22Rv1 (cell line): ENCODE results near the gene TAOK3.
A peak's percentile ranks its signal among the peaks of the same experiment; 100 is the strongest.

ENCODE experiments used
- H3K27ac ChIP-seq: fragments of 450-650 bp; 2 replicates; pipeline ENCODE4 v1.5.1; 2017
- ZFX ChIP-seq: fragments of 450-650 bp; IDR thresholded peaks from 2 replicates; pipeline ENCODE4 v1.6.1; 2017; ENCODE audit warnings: antibody characterized with exemption, borderline replicate concordance
- TF ChIP-seq, protein P1 (sequence below): fragments of 450-650 bp; IDR thresholded peaks from 2 replicates; pipeline ENCODE4 v1.5.1; 2017; ENCODE audit warnings: mild to moderate bottlenecking

The TAOK3 gene

DNA sequence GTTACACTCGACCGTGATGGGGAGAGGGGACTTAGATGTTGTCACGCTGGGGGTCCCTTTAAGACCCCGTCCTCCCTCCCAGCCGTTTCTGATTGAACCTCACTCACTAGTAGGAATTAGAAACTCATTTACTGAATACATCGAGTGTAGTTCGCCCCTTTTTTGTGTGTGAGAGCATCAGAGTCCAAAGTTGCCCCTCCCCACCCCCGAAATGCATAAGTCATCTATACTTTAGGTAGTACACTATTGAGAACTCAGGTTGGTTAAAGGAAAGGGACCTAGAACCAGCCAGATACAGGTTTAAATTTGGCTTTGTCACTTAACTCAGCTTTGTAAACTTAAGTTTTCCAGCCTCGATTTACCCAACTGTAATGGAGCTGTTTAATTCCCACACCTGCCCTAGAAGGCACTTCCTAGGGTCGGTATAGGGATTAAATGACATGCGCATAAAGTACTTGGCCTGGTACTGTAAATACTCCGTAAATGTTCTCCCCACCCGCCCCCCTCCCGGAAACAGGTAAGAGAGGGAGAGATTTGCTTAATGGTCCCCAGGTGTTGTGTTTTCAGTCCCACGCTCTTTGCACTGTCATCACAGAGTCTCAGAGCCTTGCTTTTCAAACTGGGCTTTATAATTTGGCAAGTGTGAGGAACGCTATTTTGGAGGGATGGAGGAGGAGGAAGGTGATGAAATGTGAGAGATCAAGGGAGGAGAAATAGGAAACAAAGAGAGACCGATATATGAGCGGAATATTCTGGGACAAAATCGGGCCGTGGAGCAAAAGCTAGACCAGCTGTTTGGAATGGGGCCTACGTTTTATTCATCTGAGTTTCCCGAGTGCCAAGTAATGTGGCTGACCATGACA is 4.5 kb upstream of the TAOK3 start:
- TF ChIP-seq, protein P1, sequence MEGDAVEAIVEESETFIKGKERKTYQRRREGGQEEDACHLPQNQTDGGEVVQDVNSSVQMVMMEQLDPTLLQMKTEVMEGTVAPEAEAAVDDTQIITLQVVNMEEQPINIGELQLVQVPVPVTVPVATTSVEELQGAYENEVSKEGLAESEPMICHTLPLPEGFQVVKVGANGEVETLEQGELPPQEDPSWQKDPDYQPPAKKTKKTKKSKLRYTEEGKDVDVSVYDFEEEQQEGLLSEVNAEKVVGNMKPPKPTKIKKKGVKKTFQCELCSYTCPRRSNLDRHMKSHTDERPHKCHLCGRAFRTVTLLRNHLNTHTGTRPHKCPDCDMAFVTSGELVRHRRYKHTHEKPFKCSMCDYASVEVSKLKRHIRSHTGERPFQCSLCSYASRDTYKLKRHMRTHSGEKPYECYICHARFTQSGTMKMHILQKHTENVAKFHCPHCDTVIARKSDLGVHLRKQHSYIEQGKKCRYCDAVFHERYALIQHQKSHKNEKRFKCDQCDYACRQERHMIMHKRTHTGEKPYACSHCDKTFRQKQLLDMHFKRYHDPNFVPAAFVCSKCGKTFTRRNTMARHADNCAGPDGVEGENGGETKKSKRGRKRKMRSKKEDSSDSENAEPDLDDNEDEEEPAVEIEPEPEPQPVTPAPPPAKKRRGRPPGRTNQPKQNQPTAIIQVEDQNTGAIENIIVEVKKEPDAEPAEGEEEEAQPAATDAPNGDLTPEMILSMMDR: no peak
- no peak for TF ChIP-seq ZFX
- peak overlapping the region; percentile 95 for H3K27ac ChIP-seq

DNA sequence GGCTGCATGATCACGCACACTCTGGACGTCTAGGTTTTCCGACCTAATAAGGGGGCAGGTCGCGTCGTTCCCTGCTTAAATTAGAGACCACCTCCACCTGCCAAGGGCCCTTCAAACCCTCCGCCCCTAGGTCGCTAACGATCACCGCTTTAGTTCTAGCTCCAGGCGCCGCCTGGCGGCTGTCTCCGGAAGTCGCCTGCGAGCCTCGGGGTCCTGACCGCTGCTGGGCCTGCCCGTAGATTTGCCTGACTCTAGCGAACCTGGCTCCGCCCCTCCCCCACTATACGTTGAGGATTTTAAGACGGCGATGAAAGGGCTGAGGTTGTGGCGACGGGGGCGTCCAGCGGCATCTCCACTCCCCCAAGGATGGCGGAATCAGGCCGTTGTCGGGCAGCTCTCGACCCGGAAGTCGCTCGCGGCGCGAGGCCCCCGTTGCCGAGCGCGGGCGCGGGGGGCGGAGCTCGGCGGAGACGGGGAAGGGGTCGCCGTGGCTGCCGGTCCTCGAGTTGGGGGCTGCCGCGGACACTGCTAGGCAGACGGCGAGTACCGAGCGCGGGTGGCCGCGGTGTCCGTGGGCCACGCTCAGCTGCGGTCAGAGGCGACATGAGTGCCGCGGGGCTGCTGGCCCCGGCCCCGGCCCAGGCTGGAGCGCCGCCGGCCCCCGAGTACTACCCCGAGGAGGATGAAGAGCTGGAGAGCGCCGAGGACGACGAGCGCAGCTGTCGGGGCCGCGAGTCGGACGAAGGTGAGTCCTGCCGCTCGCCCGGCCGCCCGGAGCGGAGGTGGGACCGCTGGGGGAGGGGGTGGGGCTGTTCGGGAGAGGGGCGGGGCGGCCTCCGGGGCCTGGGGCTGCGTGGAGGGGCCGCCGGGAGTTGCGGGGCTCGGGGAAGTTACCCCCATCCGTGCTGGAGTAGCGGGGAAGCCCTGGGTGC is 3.6 kb upstream of the TAOK3 start, which contains the start of gene SUDS3:
Gene SUDS3, plus strand, starts transcription at position 467 of the 932 bp plus-strand sequence. Its CDS starts 137 bp downstream, at position 604.
- no peak for TF ChIP-seq ZFX
- TF ChIP-seq, protein P1: peak; percentile 99
- H3K27ac ChIP-seq: peak within 1 kb of the TSS; percentile 95

DNA sequence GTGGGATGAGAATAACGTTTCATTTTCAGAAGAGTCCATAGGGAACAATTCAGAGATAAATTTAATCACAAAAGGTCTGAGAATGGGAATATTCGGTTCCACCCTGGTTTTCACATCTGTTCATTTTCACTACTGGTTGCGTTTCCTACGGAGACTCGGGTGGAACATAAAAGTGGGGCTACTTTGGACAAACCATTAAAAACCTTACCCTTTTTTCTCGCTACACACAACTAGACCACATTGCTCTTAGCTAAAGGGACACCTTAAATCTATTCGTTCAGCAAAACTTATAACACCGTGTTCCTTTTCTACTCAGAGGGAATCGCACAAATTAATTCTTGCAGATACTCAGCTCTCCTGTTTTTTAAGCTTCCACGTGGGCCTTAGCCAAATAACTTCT is 2.6 kb upstream of the TAOK3 start:
- peak overlapping the region; percentile 95 for H3K27ac ChIP-seq

DNA sequence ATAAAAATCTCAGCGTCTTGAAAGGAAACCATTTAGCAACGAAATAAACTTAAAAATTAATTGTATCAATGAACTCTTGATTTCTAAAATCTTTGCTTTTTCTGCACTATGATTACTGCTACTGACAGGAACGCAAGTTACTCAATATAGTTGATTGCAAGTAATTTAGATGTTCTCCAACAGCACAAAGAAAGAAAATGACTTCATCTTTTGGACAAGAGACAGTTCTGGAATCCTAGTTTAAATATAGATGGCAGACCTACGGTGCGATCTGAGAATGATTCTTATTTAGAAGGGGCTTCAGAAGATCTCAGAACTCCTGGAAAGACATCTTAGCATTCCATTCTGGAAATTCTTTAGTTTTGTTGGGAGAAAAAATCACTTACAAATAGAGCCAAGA is 2.2 kb upstream of the TAOK3 start:
- H3K27ac ChIP-seq: peak overlapping the region; percentile 95

More for the DNA sequence above, 2.6 kb upstream of the TAOK3 start:
- TF ChIP-seq, protein P1: no peak

DNA sequence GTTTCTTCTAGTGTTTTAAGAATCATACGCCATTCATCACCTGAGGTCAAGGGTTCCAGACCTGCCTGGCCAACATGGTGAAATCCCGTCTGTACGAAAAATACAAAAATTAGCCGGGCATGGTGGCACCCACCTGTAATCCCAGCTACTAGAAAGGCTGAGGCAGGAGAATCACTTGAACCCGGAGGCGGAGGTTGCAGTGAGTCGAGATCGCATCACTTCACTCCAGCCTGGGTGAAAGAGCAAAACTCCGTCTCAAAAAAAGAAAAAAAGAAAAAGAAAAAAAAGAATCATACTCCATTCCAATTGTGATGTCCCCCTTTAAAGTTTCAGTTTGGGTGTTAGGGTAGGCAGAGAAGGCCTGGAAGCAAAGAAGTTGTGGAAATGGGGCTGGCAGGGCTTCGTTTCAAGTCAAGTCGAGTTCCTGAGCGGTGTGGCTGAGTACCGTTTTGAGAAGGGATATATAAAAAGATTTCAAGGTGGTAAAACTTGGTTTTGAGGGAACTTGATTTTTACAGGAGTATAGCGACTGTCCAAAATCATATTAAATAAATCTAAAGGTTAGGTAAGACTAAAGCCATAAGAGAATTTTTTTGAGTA is 1.5 kb upstream of the TAOK3 start:
- TF ChIP-seq, protein P1: no peak
- no peak for TF ChIP-seq ZFX
- H3K27ac ChIP-seq: peak overlapping the region; percentile 95; the same call in 1 of the 2 replicates

More for the DNA sequence above, 2.2 kb upstream of the TAOK3 start:
- no peak for TF ChIP-seq ZFX
- TF ChIP-seq, protein P1: no peak

DNA sequence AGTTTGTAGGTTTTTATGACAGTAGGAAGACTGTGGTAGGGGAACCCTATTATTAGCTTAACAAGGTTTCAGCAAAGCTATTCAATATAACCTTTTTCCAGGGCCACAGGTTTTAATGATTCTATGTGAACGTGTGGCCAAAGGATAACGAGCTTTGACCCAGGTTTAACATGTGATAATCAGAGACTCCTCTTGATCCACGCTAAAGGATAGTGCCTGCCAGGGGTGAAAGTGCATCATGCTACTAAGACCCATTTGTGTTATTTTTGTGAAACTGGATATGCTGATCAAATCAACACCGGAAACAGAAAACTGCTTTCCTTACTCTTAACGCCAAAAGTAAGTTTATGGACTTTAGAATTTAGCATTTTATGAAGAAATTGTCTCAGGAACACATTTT is 909 bp upstream of the TAOK3 start:
- TF ChIP-seq, protein P1: no peak
- no peak for TF ChIP-seq ZFX
- peak overlapping the region; percentile 95 for H3K27ac ChIP-seq
